Colonic mucosa (tissue), 4 donors: ENCODE measurements around the gene TTLL1. TPM values are rescaled to one million over a fixed set of nuclear protein-coding genes. Genes with fewer than 3 reads are reported as not detected.
A peak's percentile ranks its signal among the peaks of the same experiment; 100 is the strongest.

Experiments used
- DNase-seq: peaks from one replicate; pipeline ENCODE4 v3.0.0-alpha.2; 2020
- H3K27ac ChIP-seq: fragments of 200-600 bp; one replicate; pipeline ENCODE4 v1.8.0; 2021
- H3K27me3 ChIP-seq: fragments of 200-600 bp; one replicate; pipeline ENCODE4 v1.8.0; 2021
- H3K36me3 ChIP-seq: fragments of 200-600 bp; one replicate; pipeline ENCODE4 v1.8.0; 2021
- H3K4me1 ChIP-seq: fragments of 200-600 bp; one replicate; pipeline ENCODE4 v1.8.0; 2021; ENCODE audit warnings: mild to moderate bottlenecking
- H3K4me3 ChIP-seq: fragments of 200-600 bp; one replicate; pipeline ENCODE4 v1.8.0; 2021
- H3K9ac ChIP-seq, 2 donors: one replicate each; pipeline ENCODE4 v1.7.0; 2013; ENCODE audit warnings: control low read depth in 2 of 2, low read depth in 2 of 2, low read length in 2 of 2
- H3K9me3 ChIP-seq: fragments of 200-600 bp; one replicate; pipeline ENCODE4 v1.8.0; 2021
- CTCF ChIP-seq: fragments of 200-600 bp; IDR thresholded peaks from one replicate; pipeline ENCODE4 v1.8.0; 2022; ENCODE audit warnings: antibody characterized with exemption, mild to moderate bottlenecking
- intact Hi-C: fragments of 100-400 bp; cut with DNase I; formaldehyde crosslinking; loops from one replicate; pipeline ENCODE4 v1.14.1; 2022
- total RNA-seq, 2 donors: library from RNA; stranded (reverse); fragmentation: NEBNext Ultra II Directional in 1 of 2; extraction: Animal tissue kit (Norgen Biotek cat#: 25700) in 1 of 2; gene quantifications; one replicate each; pipeline ENCODE4 v1.2.1, GENCODE V29; 2021
- donor health status: healthy.
- donor health status: DM: no; HTN: no; CAD: no.
- donor health status: DM: no; HTN: no; CAD: no.

TTLL1 gene
- total RNA-seq, 2 donors from 2014 or later, result 1.9 to 3.3 TPM

- no peak overlapping the region for H3K27ac ChIP-seq
- intact Hi-C loops, result no loop called here
These were observed 1.1 kb upstream of the TTLL1 start for GRCh38 chr22:43090130-43090789.

GRCh38 chr22:43088627-43088983 lies 586 bp downstream of the TTLL1 start:
- intact Hi-C loops, result no loop called here
- no peaks in the 10 kb centered on the region for H3K36me3 ChIP-seq
- no peak for DNase-seq
- H3K9me3 ChIP-seq, result no peaks in the 10 kb centered on the region
- no peak for TF ChIP-seq CTCF
- no peaks in the 10 kb centered on the region for H3K27me3 ChIP-seq
- H3K4me1 ChIP-seq, result no peaks in the 10 kb centered on the region
- peak overlapping the region; percentile 68 for H3K27ac ChIP-seq
- H3K9ac ChIP-seq, result peak overlapping the region; percentile 58 to 82
- H3K4me3 ChIP-seq, result peak overlapping the region; percentile 88

More at GRCh38 chr22:43090130-43090789, 1.1 kb upstream of the TTLL1 start:
- Histone ChIP-seq H3K4me1 (no peaks in the 10 kb centered on the region), H3K4me3 (no peak overlapping the region), H3K36me3 (no peaks in the 10 kb centered on the region), H3K27me3 (no peaks in the 10 kb centered on the region), H3K9me3 (no peaks in the 10 kb centered on the region), H3K9ac (no peak overlapping the region)
- DNase-seq, result peak; percentile 60
- no peak for TF ChIP-seq CTCF

- H3K9me3 ChIP-seq, result no peaks in the 10 kb centered on the region
- DNase-seq, result peak; percentile 46
- no peaks in the 10 kb centered on the region for H3K27me3 ChIP-seq
- intact Hi-C loops, result no loop called here
- no peaks in the 10 kb centered on the region for H3K36me3 ChIP-seq
- no peak for TF ChIP-seq CTCF
- H3K4me1 ChIP-seq, result no peaks in the 10 kb centered on the region
- no peak overlapping the region for H3K4me3 ChIP-seq
- peak overlapping the region; percentile 4 for H3K27ac ChIP-seq
- H3K9ac ChIP-seq, result peak overlapping the region; percentile 8 to 36
These were observed 3.3 kb downstream of the TTLL1 start for GRCh38 chr22:43085658-43086606.

GRCh38 chr22:43081968-43082367 lies 7.2 kb downstream of the TTLL1 start:
- Histone ChIP-seq H3K4me3 (no peak overlapping the region), H3K9me3 (no peaks in the 10 kb centered on the region), H3K27ac (no peak overlapping the region), H3K4me1 (no peaks in the 10 kb centered on the region), H3K9ac (no peak overlapping the region), H3K27me3 (no peaks in the 10 kb centered on the region), H3K36me3 (no peaks in the 10 kb centered on the region)
- TF ChIP-seq CTCF, result no peak
- intact Hi-C loops, result no loop called here
- DNase-seq, result no peak

- no peak for TF ChIP-seq CTCF
- DNase-seq, result peak; percentile 51
- no peaks in the 10 kb centered on the region for H3K4me1 ChIP-seq
- no peaks in the 10 kb centered on the region for H3K36me3 ChIP-seq
- no peak overlapping the region for H3K4me3 ChIP-seq
- H3K27ac ChIP-seq, result no peak overlapping the region
- no peaks in the 10 kb centered on the region for H3K9me3 ChIP-seq
- H3K27me3 ChIP-seq, result no peaks in the 10 kb centered on the region
- intact Hi-C loops, result no loop called here
- no peak overlapping the region for H3K9ac ChIP-seq
These were observed 8.6 kb downstream of the TTLL1 start for GRCh38 chr22:43080616-43081015.
